ENCODE results near the gene SLC16A12. TPM values are rescaled to one million over a fixed set of nuclear protein-coding genes. Genes with fewer than 3 reads are reported as not detected.

The SLC16A12 gene
- total and polyA plus RNA-seq, 2 of the 4 experiments (the other 2 are of a cell fraction), result 1.4 to 1.6 TPM

DNA sequence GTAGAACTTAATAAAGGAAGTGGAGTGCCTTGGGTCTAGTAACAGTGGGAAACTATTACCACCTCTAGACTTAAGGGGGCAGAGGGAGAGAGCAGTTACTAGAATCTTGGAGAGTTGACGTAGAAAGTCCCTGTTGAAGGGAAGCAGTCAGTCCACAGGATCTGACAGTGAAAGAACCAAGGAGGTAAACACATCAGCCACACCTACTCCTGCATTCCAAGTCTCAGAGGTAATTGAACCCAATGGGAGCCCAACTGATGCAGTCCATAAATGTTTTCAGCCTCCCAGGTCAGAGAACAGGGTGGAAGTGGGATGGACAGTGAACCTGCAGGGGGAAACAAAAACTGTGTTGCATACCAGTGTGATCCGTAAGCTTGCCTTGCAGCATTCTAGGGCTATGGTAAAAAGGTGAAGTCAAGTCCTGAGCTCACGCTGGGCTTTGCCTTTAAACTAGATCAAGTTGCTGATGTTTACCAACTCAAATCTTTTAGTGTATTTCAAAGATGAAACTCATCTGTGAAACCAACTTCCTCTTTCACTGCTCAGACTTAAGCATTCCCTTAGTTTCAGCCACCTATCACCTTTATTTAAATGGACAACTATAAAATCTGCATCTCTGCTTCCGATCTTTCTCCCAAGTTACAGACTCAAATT, 57.2 kb downstream of the SLC16A12 start (continued):
- TF ChIP-seq MXI1 (IDR thresholded peaks at IDR 0.05; ENCODE audit: borderline replicate concordance, low read depth, low read length), result no peak

DNA sequence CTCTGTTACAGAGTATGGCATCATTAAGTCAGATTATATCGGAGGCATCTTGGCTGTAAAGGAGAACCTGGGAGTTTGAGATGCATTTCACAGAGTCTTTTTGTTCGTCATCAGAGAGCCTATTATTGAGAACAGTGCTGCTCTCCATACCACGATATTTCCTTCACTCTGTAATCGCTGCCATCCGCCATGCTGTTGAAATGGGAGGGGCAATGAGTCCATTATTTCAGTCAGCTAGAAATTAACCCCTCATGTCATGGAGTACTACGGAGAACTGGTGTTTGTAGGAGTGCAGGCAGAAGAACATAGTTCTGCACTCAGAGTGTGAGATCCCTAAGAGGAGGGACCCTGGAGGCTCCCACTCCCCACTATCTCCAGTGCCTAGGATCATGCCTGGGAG, 59.2 kb downstream of the SLC16A12 start:
- in situ Hi-C loops (cut with MboI; ENCODE audit: low sequenced_read_pairs), result no loop called here
- H3K27ac ChIP-seq (ENCODE audit: insufficient read depth, low read length), result no peak overlapping the region
- peak overlapping the region; percentile 10 for H2AK9ac ChIP-seq (replicated peaks; ENCODE audit: low read depth, low read length, poor library complexity)
- peak overlapping the region; percentile 48 for H2BK20ac ChIP-seq (ENCODE audit: low read depth, low read length)
- H2BK120ac ChIP-seq (ENCODE audit: low read depth, low read length), result peak overlapping the region; percentile 53
- DNase-seq (no peak), ATAC-seq (ENCODE audit: low read depth) (no peak)
- no peaks in the 10 kb centered on the region for H4K20me1 ChIP-seq (ENCODE audit: insufficient read depth, low read length)
- ChIA-PET POLR2A (ENCODE audit: unreplicated experiment) (no interaction called here), CTCF (no interaction called here)
- peak overlapping the region; percentile 49 for H3K4ac ChIP-seq (ENCODE audit: low read depth, low read length)
- no peak overlapping the region for H3K9ac ChIP-seq (ENCODE audit: low read depth, low read length)
- no peak overlapping the region for H3K4me3 ChIP-seq (ENCODE audit: insufficient read depth, low read depth, low read length)
- H3K9me3 ChIP-seq (ENCODE audit: control insufficient read depth, insufficient read depth, low read length), result no peaks in the 10 kb centered on the region
- H2AFZ ChIP-seq (replicated peaks; ENCODE audit: low read length, poor library complexity), result no peak overlapping the region
- no peak overlapping the region; a peak in 1 of 4 replicates for H4K8ac ChIP-seq (ENCODE audit: low read depth in 2 of 2, low read length in 2 of 2)
- H2AK5ac ChIP-seq (ENCODE audit: low read depth, low read length), result peak overlapping the region; percentile 32; the same call in 1 of the 2 replicates
- H3K56ac ChIP-seq (ENCODE audit: extremely low read depth, insufficient read depth, low read length), result no peak overlapping the region
- peak overlapping the region; percentile 52; the same call in 1 of the 2 replicates for H4K5ac ChIP-seq (ENCODE audit: low read depth, low read length)
- dilution Hi-C loops (cut with HindIII; ENCODE audit: low sequenced_read_pairs, unreplicated experiment), result no loop called here
- peaks cover 26% of the 10 kb centered on the region for H3K4me1 ChIP-seq (ENCODE audit: control insufficient read depth, insufficient read depth, low read length)
- no peaks in the 10 kb centered on the region; a peak in 1 of 4 replicates for H3K79me1 ChIP-seq (ENCODE audit: low read depth in 1 of 2, low read length in 2 of 2)
- TF ChIP-seq SMC3 (IDR thresholded peaks at IDR 0.05; ENCODE audit: low read depth, low read length) (no peak), CEBPB (IDR thresholded peaks at IDR 0.05; ENCODE audit: low read depth, low read length) (no peak), RFX5 (IDR thresholded peaks at IDR 0.05; ENCODE audit: low read depth, low read length) (no peak), MAFK (IDR thresholded peaks at IDR 0.05; ENCODE audit: low read depth, low read length) (no peak)
- TF ChIP-seq, protein P1, sequence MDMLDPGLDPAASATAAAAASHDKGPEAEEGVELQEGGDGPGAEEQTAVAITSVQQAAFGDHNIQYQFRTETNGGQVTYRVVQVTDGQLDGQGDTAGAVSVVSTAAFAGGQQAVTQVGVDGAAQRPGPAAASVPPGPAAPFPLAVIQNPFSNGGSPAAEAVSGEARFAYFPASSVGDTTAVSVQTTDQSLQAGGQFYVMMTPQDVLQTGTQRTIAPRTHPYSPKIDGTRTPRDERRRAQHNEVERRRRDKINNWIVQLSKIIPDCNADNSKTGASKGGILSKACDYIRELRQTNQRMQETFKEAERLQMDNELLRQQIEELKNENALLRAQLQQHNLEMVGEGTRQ (IDR thresholded peaks at IDR 0.05; ENCODE audit: low read depth, low read length), result no peak
- H2BK5ac ChIP-seq (ENCODE audit: low read depth, low read length, poor library complexity, severe bottlenecking), result peak overlapping the region; percentile 24
- H3K27me3 ChIP-seq (ENCODE audit: control insufficient read depth, insufficient read depth, low read length), result no peaks in the 10 kb centered on the region
- H2BK15ac ChIP-seq (ENCODE audit: low read depth, low read length), result peak overlapping the region; percentile 24; the same call in 2 of the 3 replicates
- 0 out of 2 replicates have a peak overlapping the region, but pooled peaks have one; percentile 35 for H3K14ac ChIP-seq (replicated peaks; ENCODE audit: low read depth, low read length)
- H3K9me1 ChIP-seq (ENCODE audit: insufficient read depth, low read length), result peaks cover 8% of the 10 kb centered on the region
- no peak overlapping the region for H3K4me2 ChIP-seq (ENCODE audit: low read depth, low read length)
- BruUV-seq (replicated peaks), result no TSS peak
- intact Hi-C loops (cut with micrococcal nuclease), result no loop called here
- peak overlapping the region; percentile 48; the same call in 1 of the 2 replicates for H3K18ac ChIP-seq (ENCODE audit: low read depth, low read length)
- WGBS, 2 experiments (ENCODE audit: extremely low coverage in 2 of 2, insufficient read length in 1 of 2), result no CpG with 5 or more reads among the region's 6 CpGs
- H3K36me3 ChIP-seq (ENCODE audit: control insufficient read depth, insufficient read depth, low read length), result no peaks in the 10 kb centered on the region
- H3K23ac ChIP-seq (ENCODE audit: low read depth, low read length), result 0 out of 2 replicates have a peak overlapping the region, but pooled peaks have one; percentile 14
- peak overlapping the region; percentile 20; the same call in 1 of the 2 replicates for H4K91ac ChIP-seq (ENCODE audit: insufficient read depth, low read depth, low read length)

Measured in IMR-90 (cell line).